Kidney tubule cell (primary cell): ENCODE measurements around the gene USH1G.
"Not testable (repeated sequence)": the region's sequence is repeated elsewhere in the genome, so short reads cannot be mapped to it uniquely, and the experiment has no call there.

Experiments
- DNase-seq: peaks from one replicate; pipeline ENCODE4 v3.0.0-alpha.2; 2018; ENCODE audit warnings: low spot score

USH1G gene

GRCh38 chr17:74922694-74923537 is at the start of gene USH1G:
USH1G (minus strand) TSS chr17:74923255; CDS start chr17:74923073, 182 bp downstream.
- no peak for DNase-seq

GRCh38 chr17:74972107-74972972 is 49.3 kb upstream of the USH1G start, which contains the start of gene HID1:
HID1 (minus strand) TSS chr17:74972759; CDS start chr17:74972656, 103 bp downstream.
- peak; percentile 54 for DNase-seq

GRCh38 chr17:74971842-74972106 is 48.7 kb upstream of the USH1G start:
- DNase-seq: no peak

GRCh38 chr17:74971069-74971841 is 48.2 kb upstream of the USH1G start:
- DNase-seq: no peak

- DNase-seq: no peak
These were observed 47.3 kb upstream of the USH1G start for GRCh38 chr17:74970395-74970794.

- not testable (repeated sequence) for DNase-seq
These were observed 46.4 kb upstream of the USH1G start for GRCh38 chr17:74969501-74969900.

DNA sequence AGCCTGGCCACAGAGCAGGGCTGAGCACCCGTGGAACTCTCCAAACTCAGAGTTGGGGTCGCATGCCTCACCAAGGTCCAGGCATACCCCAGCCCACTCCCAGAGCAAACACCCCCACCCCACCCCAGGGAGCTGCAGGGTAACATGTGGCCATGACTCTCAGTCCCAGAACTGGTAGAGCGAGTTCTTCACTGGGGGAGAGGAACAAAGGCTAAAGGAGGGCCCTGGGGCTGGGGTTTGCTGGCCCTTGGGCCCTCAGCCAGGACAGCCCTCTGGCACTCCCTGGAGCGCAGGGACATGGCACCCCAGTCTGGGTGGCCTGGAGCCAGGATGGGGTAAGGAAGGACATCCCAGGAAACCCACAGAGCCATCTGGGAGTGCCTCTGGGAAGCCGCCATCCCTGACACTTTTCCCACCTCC is 45.3 kb upstream of the USH1G start:
- no peak for DNase-seq

DNA sequence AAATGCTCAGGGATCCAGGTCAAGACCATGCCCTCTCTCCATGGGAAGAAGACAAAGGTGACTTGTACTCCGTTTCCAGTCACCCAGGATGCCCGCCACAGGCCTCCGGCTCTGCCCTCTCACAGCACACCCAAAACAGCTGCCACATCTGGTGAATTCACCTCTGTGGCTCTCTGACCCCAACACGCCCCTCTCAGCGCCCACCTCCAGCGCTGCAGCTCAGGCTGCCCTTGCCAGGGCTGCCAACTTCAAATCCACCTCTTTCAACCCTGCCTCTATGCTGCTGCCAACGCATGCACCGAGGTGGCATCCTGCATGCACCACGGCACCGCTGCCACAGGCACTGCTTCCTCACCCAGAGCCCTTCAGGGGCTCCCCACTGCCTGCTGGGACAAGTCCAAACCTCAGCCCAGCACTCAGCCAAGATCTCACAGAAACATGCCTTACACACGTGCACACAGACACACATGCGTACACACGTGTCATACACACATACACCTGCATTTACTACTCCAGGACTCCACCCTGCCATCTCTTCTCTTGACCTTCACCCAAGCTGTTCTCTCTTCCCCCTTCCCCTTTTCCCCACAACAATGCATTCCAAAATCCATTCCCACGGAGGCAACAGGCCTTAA is 42.0 kb upstream of the USH1G start:
- no peak for DNase-seq

DNA sequence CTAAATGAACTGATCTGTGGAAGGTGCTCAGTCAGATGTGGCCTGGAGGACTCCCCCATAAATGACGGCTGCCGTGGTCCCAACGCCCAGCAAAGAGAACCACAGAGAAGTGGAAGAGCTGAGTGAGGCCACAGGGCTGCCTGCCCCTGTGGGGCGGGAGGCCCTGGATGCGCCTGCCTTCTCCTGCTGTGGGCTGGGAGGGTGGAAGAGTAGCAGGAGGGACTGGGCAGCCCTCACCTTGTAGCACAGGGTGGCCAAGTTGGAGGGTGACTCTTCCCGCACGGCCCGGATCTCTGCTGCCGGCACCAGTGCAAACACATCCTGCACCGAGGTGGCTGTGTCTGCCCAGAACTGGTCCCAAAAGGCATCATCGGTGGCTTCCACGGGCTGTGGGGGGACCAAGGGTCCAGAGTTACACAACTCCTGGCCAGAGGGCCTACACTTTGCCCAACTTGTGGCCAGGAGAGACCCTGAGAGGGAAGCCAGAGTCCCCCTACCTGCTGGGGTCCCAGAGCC is 41.2 kb upstream of the USH1G start:
- DNase-seq: no peak

GRCh38 chr17:74963656-74964055 is 40.6 kb upstream of the USH1G start:
- DNase-seq: no peak

- DNase-seq: no peak
These were observed 39.8 kb upstream of the USH1G start for GRCh38 chr17:74962622-74963394.

GRCh38 chr17:74961657-74962350 is 38.7 kb upstream of the USH1G start:
- DNase-seq: peak; percentile 85

DNA sequence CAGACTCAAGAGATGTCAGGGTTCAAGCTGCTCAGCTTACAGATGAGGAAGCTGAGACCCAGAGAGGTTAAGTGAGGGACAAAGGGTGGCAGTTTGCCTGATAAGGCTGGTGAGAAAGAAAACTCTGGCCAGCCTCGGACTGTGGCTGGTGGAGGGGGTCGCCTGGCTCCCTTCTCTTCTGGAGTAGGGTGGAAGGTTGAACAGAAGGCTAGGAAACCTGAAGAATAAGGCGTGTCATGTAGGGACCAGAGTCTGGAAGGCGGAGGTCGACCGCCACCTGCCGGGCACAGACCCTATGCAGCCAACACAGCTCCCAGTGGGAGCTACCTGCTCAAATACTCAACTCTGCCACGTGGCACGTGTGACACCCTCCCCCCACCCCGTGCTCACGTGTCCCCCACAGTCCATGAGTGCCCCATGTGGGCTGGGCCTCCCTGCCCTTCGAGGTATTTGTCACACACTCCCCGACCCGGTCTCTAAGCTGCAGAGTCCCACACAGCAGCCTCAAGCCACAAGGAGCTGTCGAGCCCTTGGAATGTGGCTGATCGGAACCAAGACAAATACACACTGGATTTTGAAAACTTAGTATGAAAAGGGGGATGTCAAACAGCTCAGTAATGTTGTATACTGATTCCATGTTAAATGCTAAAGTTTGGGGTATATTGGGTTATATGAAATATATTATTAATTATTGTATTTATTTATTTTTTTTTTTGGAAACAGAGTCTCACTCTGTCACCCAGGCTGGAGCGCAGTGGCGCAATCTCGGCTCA is 37.7 kb upstream of the USH1G start:
- peak; percentile 62 for DNase-seq

DNA sequence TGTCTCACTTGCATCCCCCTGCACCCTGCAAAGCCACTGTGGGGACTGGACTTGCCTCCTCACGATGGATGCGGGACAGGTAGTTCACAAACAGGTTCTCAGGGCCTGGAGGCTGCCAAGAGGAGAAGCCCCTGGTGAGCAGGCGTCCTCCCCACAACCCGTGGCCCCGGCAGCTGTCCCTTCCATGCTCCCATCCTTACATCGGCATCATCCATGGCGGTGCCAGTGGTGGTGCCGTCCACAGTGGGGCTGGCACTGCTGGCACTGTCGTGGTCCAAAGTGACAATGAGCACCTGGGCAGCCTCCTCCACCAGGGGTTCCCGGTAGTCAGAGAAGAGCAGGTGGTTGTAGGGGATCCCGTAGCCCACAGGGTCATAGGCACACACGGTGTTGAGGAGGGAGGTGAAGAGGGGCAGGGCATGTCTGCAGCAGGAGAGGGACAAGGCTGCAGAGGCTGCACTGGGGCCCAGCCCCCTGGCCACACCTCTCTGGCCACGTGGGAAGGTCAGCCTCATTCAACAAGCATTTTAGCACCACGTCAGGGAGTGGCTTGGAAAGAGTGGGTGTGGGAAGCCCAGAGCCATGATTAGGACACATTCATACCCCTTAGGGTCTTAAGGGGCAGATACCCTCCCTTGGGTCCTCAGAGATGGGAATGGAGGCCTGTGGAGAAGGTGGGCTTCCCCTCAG is 36.9 kb upstream of the USH1G start:
- peak; percentile 21 for DNase-seq

GRCh38 chr17:74957935-74958740 is 35.1 kb upstream of the USH1G start:
- peak; percentile 53 for DNase-seq

- DNase-seq: no peak
These were observed 33.0 kb upstream of the USH1G start for GRCh38 chr17:74956093-74956492.

- no peak for DNase-seq
These were observed 31.8 kb upstream of the USH1G start for GRCh38 chr17:74954665-74955421.
